HUES48 (cell line): ENCODE measurements around the gene IFNA6.
"Not testable (repeated sequence)": the region's sequence is repeated elsewhere in the genome, so short reads cannot be mapped to it uniquely, and the experiment has no call there.

Experiments used
- H3K27ac ChIP-seq: one replicate; pipeline ENCODE4 v1.7.0; 2013; ENCODE audit warnings: low read depth, low read length, inconsistent platforms
- H3K27me3 ChIP-seq: 2 replicates; pipeline ENCODE4 v1.6.1; 2013; ENCODE audit warnings: mild to moderate bottlenecking, low read length; ENCODE audit not compliant: control insufficient read depth, insufficient read depth
- H3K36me3 ChIP-seq: 2 replicates; pipeline ENCODE4 v1.6.1; 2013; ENCODE audit warnings: low read length; ENCODE audit not compliant: control insufficient read depth, insufficient read depth
- H3K4me1 ChIP-seq: 2 replicates; pipeline ENCODE4 v1.6.1; 2013; ENCODE audit warnings: mild to moderate bottlenecking, low read length; ENCODE audit not compliant: control insufficient read depth, insufficient read depth
- H3K4me3 ChIP-seq: 2 replicates; pipeline ENCODE4 v1.5.1; 2013; ENCODE audit warnings: mild to moderate bottlenecking, low read depth, low read length
- H3K9ac ChIP-seq: 2 replicates; pipeline ENCODE4 v1.6.1; 2013; ENCODE audit warnings: mild to moderate bottlenecking, low read depth, low read length, moderate library complexity
- H3K9me3 ChIP-seq: 2 replicates; pipeline ENCODE4 v1.6.1; 2013; ENCODE audit warnings: low read length; ENCODE audit not compliant: control insufficient read depth, insufficient read depth

Gene IFNA6

DNA sequence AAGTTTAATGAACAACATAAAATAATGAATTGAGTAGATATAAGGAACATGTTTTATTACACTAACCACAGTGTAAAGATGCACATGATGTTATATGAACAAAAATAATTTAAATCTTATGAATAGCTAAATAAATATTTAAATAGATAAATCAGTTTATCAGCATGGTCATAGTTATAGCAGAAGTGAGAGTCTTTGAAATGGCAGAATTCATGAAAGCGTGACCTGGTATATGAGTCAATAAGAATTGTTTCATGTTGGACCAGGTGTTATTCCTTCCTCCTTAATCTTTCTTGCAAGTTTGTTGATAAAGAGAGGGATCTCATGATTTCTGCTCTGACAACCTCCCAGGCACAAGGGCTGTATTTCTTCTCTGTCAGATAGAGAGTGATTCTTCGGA, 16.5 kb upstream of the IFNA6 start:
- not testable (repeated sequence) for H3K4me3 ChIP-seq, H3K27me3 ChIP-seq, H3K9ac ChIP-seq, H3K36me3 ChIP-seq, H3K4me1 ChIP-seq, H3K27ac ChIP-seq, H3K9me3 ChIP-seq

DNA sequence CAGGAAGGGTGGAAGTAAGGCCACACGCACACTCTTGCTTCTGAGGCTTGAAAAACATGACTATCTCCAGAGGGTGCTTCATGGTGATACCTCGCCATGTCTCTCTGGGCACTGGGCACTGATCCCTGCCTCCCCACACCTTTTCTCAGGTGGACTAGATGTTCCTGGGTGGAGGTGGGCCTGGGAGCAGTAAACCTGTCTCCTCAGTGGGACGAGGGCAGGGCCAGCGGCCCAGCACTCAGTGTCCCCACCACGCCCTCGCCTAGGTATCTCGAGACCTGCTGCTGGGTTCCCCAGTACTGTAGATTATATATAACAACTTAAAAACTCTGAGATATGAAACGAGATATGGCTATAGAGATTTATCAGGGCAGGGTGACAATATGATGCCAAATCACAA, 11.6 kb upstream of the IFNA6 start:
- no peaks in the 10 kb centered on the region for H3K4me1 ChIP-seq
- no peaks in the 10 kb centered on the region for H3K27me3 ChIP-seq
- H3K9ac ChIP-seq: no peak overlapping the region
- H3K36me3 ChIP-seq: no peaks in the 10 kb centered on the region
- no peak overlapping the region for H3K4me3 ChIP-seq
- no peaks in the 10 kb centered on the region for H3K9me3 ChIP-seq
- no peak overlapping the region for H3K27ac ChIP-seq

DNA sequence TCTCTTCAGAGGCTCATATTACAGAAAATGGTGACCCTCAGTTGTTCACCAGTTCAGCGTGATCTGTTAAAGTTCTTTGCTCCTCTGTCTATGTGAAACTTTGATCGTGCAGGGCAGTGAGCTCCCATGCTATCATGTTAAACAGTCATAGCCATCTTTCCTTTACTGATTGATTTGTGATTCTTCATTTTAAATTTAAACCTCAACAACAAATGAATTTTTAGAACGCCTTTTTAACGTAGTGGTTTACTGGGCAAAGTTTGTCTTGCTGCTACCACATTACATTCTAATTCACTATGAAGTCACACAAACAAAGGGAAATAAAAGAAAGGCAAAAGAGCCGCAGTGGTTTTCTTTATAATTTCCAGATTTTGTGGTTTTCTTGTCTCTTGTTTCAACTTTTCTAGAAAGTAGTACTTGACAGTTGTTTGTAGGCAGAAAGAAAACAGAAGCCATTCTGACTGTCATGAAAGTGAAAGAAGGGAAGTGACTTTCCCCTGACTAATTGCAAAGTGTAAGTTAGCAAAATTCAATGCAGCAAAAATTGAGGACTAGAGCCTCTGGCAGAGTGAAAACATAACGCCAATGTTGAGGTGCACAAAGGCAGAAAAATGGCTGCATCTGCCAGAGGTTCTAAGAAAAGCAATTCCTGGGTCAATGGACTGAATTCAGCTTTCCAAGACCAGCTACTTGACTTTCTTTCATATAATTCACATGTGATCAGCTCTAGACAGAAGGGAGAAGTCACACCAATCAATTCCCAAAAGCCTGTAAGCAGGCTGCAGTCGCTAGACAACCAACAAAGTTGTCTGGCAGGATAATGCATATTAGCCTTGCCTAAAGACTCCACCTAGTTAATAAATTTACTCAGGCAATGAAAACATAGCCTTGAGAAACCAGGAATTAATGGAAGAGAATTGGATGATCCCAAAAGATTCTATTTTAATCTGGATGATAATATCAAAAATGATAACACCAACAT, 7.1 kb upstream of the IFNA6 start:
- H3K9ac ChIP-seq: no peak overlapping the region
- H3K9me3 ChIP-seq: no peaks in the 10 kb centered on the region
- no peaks in the 10 kb centered on the region for H3K27me3 ChIP-seq
- no peak overlapping the region for H3K27ac ChIP-seq
- H3K4me1 ChIP-seq: no peaks in the 10 kb centered on the region
- no peak overlapping the region for H3K4me3 ChIP-seq
- H3K36me3 ChIP-seq: no peaks in the 10 kb centered on the region

DNA sequence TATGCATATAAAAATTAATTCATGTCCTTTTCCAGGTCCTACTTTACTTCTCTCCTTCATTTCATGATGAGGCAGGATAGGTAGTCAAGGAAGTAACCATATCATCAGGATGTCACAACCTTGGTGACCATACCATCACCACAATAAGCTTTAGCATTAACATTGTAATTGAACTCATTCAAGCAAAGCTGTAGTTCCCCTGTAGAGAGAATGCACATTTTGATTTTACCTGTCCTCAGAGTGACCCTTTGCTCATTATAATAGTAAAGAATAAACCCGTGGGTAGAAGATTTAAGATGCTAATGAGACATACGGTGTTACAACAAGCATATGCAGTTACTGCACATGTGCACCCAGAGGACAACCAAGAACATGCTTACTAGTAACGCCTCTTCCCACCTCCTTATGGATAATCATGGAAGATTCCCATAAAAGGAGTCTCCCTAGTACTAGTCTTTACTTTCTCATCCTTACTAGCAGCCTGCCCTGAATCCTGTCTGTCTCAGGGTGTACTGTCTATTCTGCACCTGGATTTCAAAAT, 2.2 kb downstream of the IFNA6 start:
- no peaks in the 10 kb centered on the region for H3K9me3 ChIP-seq
- H3K36me3 ChIP-seq: no peaks in the 10 kb centered on the region
- no peak overlapping the region for H3K4me3 ChIP-seq
- H3K9ac ChIP-seq: no peak overlapping the region
- H3K27ac ChIP-seq: no peak overlapping the region
- no peaks in the 10 kb centered on the region for H3K27me3 ChIP-seq
- H3K4me1 ChIP-seq: no peaks in the 10 kb centered on the region; the same call in 1 of the 2 replicates

DNA sequence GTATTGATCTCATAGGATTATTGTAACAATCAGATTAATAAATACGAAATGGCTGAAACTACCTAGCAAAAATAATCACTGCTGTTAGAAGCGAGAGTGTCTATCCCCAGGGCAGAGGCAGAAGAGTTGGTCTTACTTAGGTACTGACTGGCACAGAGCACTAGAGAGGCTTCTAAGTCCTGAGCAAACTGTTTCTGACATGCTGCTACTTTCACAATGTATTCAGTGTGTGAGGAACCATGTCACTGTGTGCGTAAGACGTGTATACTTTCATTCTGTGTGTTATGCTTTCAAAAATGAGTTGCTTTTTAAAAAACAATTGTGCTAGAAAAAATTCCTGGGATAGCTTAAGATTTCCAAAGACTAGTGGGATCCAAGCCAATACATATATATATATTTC, 10.0 kb downstream of the IFNA6 start:
- Histone ChIP-seq H3K27ac (no peak overlapping the region), H3K9me3 (no peaks in the 10 kb centered on the region), H3K27me3 (no peaks in the 10 kb centered on the region), H3K4me1 (peaks cover 3% of the 10 kb centered on the region; the same call in 1 of the 2 replicates), H3K9ac (no peak overlapping the region), H3K4me3 (no peak overlapping the region), H3K36me3 (no peaks in the 10 kb centered on the region)

DNA sequence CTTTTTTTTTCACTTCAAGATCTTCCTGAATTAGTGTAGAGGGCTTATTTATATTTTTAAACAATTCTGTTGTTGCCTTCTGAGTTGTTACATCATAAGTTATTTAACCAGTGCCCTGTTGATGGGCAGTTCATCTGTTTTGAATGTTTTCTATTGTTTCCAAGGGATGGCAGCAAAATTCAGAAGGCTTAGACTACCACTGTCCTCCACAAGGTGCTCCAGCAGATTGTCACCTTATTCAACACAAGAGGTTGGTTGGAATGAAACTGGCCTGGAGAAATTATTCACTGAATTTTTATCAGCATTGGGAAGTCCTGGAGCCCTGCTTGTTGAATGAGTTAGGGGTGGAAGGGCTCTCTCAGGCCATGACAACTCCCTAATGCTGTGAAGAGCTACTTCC, 14.2 kb downstream of the IFNA6 start:
- no peak overlapping the region for H3K4me3 ChIP-seq
- no peak overlapping the region for H3K27ac ChIP-seq
- H3K9me3 ChIP-seq: no peaks in the 10 kb centered on the region
- peaks cover 27% of the 10 kb centered on the region for H3K4me1 ChIP-seq
- H3K9ac ChIP-seq: no peak overlapping the region
- no peaks in the 10 kb centered on the region for H3K27me3 ChIP-seq
- H3K36me3 ChIP-seq: peaks cover 13% of the 10 kb centered on the region; the same call in 1 of the 2 replicates

DNA sequence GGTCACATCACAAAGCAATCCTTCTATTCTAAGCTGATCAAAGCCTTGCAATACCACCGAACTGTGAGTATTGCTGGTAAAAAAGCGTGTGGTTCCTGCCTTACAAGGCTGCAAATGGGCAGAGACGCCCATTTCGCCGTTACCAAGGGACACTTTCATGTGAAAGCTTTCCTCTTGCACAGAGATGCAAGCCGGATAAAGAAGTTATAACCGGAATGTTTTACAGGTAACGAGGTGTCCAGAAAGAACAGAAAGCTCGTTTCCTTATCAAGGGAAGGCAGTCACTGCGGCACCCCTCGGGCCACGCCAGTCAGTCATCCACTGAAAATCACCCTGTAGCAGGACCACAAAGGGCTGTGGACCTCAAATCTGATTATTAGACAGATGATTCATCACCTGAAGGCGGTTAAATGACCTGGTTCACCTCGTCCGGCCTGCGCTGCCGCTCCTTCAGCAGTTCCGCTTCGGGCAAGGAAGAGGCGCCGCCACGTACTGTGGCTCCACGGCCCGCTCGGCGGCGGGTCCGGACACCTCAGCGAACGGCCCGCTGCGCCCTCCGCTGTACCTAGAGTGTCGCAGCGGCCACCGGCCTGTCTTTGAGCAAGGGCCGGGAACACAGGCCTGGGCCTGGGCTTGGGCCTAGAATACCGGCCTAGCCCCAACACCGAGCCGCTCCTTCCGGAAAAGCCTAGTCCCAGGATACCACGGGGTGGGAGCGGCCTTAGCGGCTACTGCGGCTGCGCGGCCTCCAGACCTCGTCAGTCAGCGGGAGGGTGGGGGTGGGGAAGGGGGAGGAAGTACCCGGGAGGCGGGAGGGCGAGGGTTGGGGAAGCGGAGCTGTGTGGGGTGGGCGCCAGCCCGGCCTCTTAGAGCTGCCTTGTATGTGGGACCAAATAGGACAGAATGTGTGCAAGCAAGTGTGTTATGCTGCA, 15.7 kb downstream of the IFNA6 start, which contains the start of gene KLHL9:
Gene KLHL9 (minus strand): TSS at position 704 of the 932 bp plus-strand sequence. CDS start 545 bp downstream, at position 159.
- Histone ChIP-seq H3K4me1 (peaks cover 27% of the 10 kb centered on the region), H3K4me3 (peak within 1 kb of the TSS; percentile 99), H3K9ac (peak within 1 kb of the TSS; percentile 97), H3K36me3 (peaks cover 17% of the 10 kb centered on the region), H3K9me3 (no peaks in the 10 kb centered on the region), H3K27me3 (no peaks in the 10 kb centered on the region), H3K27ac (peak within 1 kb of the TSS; percentile 79)

DNA sequence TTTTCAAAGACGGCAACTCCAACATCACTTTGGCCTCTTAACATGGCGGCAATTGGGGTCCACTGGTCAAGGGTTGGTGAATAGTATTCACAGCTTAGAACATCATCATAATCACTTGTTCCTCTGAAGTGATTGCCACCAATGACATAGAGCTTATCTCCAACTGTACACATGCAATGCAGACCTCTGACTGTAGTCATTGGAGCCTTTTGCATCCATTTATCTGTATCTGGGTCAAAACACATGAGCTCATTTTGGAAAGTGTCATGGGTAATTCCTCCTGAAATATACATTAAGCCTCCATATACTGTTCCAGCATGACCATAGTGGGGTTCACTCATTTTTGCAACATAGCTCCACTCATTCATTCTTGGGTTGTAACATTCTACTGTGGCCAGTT, 17.5 kb downstream of the IFNA6 start:
- peak overlapping the region; percentile 99 for H3K4me3 ChIP-seq

DNA sequence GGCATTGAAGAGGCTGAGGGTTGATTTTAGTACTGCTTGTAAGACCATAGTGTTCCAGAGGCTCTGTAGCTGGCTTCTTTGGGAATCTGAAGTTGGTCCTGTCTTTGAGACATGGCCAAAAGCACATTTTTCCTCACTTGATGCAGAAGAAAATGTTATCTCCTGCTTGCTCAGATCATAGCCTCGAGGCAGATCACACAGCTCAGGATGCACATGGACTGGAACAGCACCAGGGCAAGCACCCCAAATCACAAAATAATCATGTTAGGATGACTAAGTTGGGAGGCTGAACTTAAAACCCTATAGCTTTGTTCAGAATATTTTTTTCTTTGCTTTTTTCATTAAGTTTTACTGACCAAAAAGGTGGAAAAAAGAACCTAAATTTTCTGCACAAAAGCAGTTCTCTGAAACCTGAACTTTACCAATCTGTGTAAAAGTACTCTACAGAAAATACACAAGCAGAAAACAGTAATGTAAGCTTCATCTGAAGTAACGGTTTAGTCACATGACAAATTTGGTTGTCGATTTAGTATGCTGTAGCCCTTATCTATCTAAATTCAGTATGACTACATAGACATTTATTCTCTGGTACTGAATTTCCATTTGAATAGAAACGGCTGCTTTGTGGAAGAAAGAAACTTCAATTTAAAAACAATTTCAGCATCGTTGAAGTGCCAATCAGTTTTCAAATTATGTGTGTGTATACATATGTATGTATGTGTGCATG, 18.8 kb downstream of the IFNA6 start:
- H3K4me1 ChIP-seq: peaks cover 27% of the 10 kb centered on the region
- no peaks in the 10 kb centered on the region for H3K27me3 ChIP-seq
- no peaks in the 10 kb centered on the region for H3K9me3 ChIP-seq
- no peak overlapping the region for H3K9ac ChIP-seq
- peaks cover 17% of the 10 kb centered on the region for H3K36me3 ChIP-seq
- no peak overlapping the region for H3K4me3 ChIP-seq
- no peak overlapping the region for H3K27ac ChIP-seq

More for the DNA sequence above, 17.5 kb downstream of the IFNA6 start:
- no peak overlapping the region for H3K27ac ChIP-seq
- peaks cover 17% of the 10 kb centered on the region for H3K36me3 ChIP-seq
- peaks cover 27% of the 10 kb centered on the region for H3K4me1 ChIP-seq
- H3K9ac ChIP-seq: no peak overlapping the region
- no peaks in the 10 kb centered on the region for H3K9me3 ChIP-seq
- no peaks in the 10 kb centered on the region for H3K27me3 ChIP-seq

DNA sequence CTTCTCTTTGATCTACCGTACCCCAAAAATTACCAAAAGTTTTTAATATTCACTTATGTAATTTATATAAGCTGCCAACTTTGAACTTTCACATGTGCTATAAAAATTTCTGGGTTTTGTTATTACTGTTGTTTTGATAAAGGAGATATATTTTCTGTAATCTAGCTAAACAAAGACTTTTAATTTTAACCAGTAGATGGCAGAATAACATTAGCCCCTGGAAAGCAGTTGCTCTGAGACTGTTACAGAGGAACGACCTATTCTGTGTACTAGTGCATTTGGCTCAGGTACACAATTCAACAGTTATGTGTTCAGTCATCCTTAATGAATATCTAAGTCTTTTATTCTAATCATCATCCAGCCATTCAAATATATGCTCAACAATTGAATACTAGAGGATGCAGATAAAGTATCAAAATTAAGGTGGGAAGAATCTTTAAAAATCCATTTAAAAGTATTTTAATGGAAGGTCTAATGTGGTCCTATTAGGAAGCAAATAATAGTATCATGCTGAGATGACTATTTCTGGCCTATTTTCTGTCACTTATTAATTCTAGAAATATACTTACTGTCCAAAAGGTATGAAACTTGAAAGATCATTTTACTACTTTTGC, 24.1 kb downstream of the IFNA6 start:
- Histone ChIP-seq H3K9ac (no peak overlapping the region), H3K4me1 (no peaks in the 10 kb centered on the region), H3K36me3 (peaks cover 4% of the 10 kb centered on the region), H3K27ac (no peak overlapping the region), H3K4me3 (no peak overlapping the region), H3K27me3 (no peaks in the 10 kb centered on the region), H3K9me3 (no peaks in the 10 kb centered on the region)
